GM12801 (cell line): ENCODE results near the gene INSIG1.

Source experiments
- TF ChIP-seq, protein P1 (sequence below): IDR thresholded peaks from one replicate; pipeline ENCODE4 v1.5.1; 2011; ENCODE audit warnings: control low read depth; ENCODE audit not compliant: insufficient read length; ENCODE audit errors: extremely low read depth

Gene INSIG1

DNA sequence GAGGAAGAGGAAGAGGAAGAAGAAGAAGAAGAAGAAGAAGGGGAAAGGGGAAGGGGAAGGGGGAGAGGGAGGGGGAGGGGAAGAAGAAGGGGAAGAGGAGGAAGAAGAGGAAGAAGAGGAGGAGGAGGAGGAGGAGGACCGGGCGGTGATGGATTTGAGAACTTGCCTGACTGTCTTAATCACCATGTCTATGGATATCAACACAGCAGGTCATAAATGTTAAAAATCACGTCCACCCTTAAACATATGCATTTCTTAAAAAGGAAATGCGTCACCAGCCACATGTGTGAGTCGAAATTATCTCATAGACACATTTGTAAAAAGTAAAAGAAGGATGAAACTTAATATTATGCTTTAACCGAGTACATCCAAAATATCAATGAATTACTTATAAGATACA lies 42.1 kb upstream of the INSIG1 start:
- TF ChIP-seq, protein P1, sequence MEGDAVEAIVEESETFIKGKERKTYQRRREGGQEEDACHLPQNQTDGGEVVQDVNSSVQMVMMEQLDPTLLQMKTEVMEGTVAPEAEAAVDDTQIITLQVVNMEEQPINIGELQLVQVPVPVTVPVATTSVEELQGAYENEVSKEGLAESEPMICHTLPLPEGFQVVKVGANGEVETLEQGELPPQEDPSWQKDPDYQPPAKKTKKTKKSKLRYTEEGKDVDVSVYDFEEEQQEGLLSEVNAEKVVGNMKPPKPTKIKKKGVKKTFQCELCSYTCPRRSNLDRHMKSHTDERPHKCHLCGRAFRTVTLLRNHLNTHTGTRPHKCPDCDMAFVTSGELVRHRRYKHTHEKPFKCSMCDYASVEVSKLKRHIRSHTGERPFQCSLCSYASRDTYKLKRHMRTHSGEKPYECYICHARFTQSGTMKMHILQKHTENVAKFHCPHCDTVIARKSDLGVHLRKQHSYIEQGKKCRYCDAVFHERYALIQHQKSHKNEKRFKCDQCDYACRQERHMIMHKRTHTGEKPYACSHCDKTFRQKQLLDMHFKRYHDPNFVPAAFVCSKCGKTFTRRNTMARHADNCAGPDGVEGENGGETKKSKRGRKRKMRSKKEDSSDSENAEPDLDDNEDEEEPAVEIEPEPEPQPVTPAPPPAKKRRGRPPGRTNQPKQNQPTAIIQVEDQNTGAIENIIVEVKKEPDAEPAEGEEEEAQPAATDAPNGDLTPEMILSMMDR: no peak

DNA sequence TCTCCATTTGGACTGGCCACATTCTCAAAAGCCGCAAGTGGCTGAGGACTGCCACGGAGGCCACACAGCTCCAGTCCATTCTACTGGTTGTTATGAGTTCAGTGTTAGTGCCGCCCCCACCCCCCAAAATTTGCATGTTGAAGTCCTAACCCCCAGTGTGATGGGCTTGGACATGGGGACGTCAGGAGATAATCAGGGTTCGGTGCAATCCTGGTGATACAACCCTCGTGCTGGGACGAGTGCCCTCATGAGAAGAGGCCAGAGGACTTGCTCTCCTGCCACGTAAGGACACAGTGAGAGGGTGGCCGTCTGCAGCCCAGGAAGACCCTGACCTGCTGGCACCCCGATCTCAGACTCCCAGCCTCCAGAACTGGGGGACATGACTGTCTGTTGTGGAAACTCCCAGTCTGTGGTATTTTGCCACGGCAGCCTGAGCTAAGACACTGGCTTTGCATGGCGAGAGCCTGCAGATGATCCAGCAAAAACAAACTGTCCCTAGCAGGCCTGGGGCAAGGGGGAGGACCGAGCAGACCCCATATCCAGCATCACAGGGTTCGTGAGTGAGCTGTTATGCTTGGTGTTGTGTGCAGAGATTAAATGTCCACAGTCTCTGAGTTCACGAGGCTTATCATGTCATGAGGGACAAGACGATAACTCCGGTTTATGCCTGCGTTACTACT lies 41.5 kb upstream of the INSIG1 start:
- TF ChIP-seq, protein P1: no peak

DNA sequence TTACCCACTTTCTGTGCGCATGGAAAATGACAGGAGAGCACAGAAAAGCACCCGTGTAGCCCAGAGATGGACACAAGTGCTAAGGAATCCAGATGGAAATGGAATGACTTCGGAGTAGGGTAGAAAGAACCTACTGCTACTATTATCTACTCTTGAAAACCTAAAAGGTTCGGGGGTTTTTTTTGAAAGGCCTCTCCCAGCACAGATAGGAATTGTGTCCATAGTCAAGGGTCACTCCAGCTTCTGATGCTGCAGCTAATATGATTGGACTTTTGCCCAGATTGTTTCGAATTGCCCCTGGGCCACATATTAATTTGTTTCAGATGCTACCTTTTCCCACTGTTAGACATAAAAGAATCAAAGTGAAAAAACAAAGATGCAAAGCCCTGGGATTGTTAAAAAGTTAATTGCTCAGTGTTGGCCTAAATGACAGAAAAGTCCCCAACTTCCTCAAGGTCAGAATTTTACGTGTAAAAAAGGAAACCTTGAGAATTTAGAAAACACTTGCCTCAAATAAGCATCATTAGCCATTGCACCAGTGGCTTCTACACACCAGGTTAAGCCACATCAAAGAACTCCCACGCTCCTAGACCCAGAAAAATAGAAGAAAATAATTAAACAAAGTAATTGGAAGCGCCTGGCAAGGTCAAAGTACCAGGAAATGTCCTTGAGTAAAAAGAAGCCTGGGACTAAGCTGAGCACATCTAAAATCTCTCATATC lies 40.8 kb upstream of the INSIG1 start:
- TF ChIP-seq, protein P1: no peak

DNA sequence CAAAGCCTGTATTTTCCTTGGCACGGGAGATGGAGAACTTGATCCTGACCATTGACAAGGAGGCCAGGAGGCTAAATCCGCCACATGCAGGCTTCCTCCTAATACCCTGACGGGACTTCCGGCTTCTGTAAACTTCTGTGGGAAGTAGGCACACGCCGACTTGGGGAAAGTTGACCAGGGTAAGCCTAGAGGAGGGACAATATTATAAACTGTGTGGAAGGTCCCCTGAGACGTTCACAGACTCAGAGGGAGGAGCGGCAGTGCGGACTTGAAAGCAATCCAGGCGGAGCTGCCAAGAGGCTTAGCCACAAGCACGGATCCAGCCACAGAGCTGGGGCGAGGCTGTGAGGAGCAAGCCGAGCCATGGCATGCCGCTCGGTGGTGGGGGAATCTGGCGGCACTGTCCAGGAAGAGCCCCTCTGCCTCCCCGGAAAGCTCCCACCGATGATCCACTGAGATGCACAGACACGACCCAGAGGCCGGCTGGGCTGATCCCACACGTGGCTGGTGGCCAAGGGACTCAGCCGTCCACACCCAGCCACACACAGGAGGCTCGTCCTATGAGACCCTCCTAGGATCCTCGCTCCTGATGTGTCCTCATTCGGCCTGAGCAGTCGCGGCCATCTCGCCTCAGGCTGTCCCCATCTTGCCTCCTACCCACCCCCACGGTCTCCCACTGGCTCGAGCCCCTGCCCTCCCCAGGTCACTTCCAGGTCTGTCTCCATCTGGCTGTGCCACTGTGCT lies 40.0 kb upstream of the INSIG1 start:
- TF ChIP-seq, protein P1: no peak

DNA sequence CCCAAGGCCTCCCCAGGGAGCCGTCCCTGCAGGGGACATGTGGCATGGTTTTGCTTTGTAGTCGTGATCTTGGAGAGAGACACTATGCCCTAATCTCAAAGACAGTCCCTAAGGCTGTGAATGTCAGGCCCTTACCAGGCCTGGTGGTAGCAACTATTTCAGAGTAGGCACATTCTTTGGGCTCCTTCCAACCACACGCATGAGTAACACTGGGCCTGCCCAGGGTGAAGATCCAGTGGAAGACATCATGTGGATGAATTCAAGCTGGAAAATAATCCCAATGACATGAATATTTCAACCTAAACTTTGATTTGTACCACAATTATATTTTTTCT lies 39.5 kb upstream of the INSIG1 start:
- TF ChIP-seq, protein P1: no peak

DNA sequence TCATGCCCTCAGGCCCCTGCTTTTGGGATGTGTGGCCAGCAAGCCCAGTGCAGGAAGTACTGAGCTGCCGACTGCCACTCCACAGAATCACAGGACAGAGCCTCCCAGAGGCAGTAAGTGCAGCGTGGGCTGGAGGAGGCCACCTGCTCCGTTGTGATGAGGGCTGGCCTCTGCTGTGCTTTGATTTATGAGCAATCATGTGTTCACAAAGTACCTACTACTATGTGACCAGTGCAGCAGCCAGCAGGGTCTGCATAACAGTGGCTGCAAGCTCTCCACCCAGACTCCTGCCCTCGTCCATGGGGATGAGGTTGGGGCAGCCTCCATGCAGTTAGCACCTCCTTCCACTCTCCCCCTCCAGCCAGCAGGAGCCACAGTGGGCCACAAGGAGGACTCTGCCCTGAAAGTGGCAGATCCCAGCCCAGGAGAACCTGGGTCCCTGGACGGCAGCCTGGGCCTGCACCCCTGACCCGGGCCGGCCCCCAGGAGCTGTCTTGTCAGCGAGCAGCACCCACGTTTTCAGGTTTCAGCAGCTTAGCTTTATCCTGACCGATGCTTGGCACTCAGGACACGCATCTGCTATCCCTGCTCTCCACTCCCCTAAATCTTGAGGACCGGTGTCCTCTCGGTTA lies 37.7 kb upstream of the INSIG1 start:
- TF ChIP-seq, protein P1: no peak

DNA sequence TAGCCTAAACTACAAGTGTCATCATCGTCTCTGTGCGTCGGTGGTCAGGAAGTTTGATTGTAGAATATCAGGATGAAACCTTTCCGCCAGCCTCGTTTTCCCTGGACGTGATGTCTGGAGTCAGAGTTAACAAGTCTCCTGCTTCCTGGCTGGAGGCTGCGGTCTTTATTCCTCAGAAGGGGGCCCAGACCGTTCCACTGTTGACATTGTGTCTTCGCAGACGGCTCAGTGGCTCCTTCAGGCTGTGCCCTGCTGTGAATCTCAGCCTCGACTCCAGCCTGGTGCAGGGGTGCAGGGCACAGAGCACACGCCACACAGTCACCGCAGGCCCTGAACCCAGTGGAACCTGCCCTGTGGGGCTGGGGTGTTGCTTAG lies 37.2 kb upstream of the INSIG1 start:
- TF ChIP-seq, protein P1: no peak
